Measurements from ENCODE around the gene FAM168B.

Gene FAM168B

GRCh38 chr2:131033786-131034121 is 59.5 kb downstream of the FAM168B start:
- no peak for ATAC-seq
- TF ChIP-seq CSDC2 (CRISPR knock-in tag; IDR thresholded peaks at IDR 0.05) (no peak), POU6F1 (CRISPR knock-in tag; IDR thresholded peaks at IDR 0.05; ENCODE audit: borderline replicate concordance, low read depth) (no peak), ZC3H10 (CRISPR knock-in tag; IDR thresholded peaks at IDR 0.05) (no peak), TCF4 (CRISPR knock-in tag; IDR thresholded peaks at IDR 0.05; ENCODE audit: borderline replicate concordance) (no peak), GLIS3 (CRISPR knock-in tag; IDR thresholded peaks at IDR 0.05) (no peak), ZFP30 (CRISPR knock-in tag; IDR thresholded peaks at IDR 0.05) (no peak), ESRRG (CRISPR knock-in tag; IDR thresholded peaks at IDR 0.05) (no peak), CREB5 (CRISPR knock-in tag; IDR thresholded peaks at IDR 0.05; ENCODE audit: low read depth) (no peak)

- TF ChIP-seq RARB (CRISPR knock-in tag; IDR thresholded peaks at IDR 0.05) (no peak), OSR1 (CRISPR knock-in tag; IDR thresholded peaks at IDR 0.05) (no peak), SNAI2 (CRISPR knock-in tag; IDR thresholded peaks at IDR 0.05) (no peak), ZNF8 (CRISPR knock-in tag; IDR thresholded peaks at IDR 0.05) (no peak), ZFP3 (CRISPR knock-in tag; IDR thresholded peaks at IDR 0.05) (no peak), ZNF565 (CRISPR knock-in tag; conservative IDR thresholded peaks at IDR 0.05; ENCODE audit: low read depth) (no peak), ARNTL (CRISPR knock-in tag; IDR thresholded peaks at IDR 0.05; ENCODE audit: borderline replicate concordance, low read depth) (no peak), TOX (CRISPR knock-in tag; IDR thresholded peaks at IDR 0.05; ENCODE audit: borderline replicate concordance) (no peak), ZNF70 (CRISPR knock-in tag; IDR thresholded peaks at IDR 0.05) (no peak), GLIS3 (CRISPR knock-in tag; IDR thresholded peaks at IDR 0.05) (no peak), CSDC2 (CRISPR knock-in tag; IDR thresholded peaks at IDR 0.05) (no peak), PPARA (CRISPR knock-in tag; IDR thresholded peaks at IDR 0.05; ENCODE audit: borderline replicate concordance) (no peak), CSRNP3 (CRISPR knock-in tag; IDR thresholded peaks at IDR 0.05) (no peak), PATZ1 (CRISPR knock-in tag; IDR thresholded peaks at IDR 0.05; ENCODE audit: borderline replicate concordance) (no peak)
- no peak for ATAC-seq
Observed at GRCh38 chr2:131032393-131032836, 60.8 kb downstream of the FAM168B start.

GRCh38 chr2:131031875-131032274 is 61.4 kb downstream of the FAM168B start:
- ATAC-seq = no peak
- TF ChIP-seq ESRRG (CRISPR knock-in tag; IDR thresholded peaks at IDR 0.05) (no peak), ZNF565 (CRISPR knock-in tag; conservative IDR thresholded peaks at IDR 0.05; ENCODE audit: low read depth) (no peak), OSR1 (CRISPR knock-in tag; IDR thresholded peaks at IDR 0.05) (no peak), ISL1 (CRISPR knock-in tag; IDR thresholded peaks at IDR 0.05) (no peak), CSRNP3 (CRISPR knock-in tag; IDR thresholded peaks at IDR 0.05) (no peak), TSHZ2 (CRISPR knock-in tag; IDR thresholded peaks at IDR 0.05) (no peak), ZNF70 (CRISPR knock-in tag; IDR thresholded peaks at IDR 0.05) (no peak), ARNTL (CRISPR knock-in tag; IDR thresholded peaks at IDR 0.05; ENCODE audit: borderline replicate concordance, low read depth) (no peak), SNAI2 (CRISPR knock-in tag; IDR thresholded peaks at IDR 0.05) (no peak), GLIS3 (CRISPR knock-in tag; IDR thresholded peaks at IDR 0.05) (no peak), ZFP30 (CRISPR knock-in tag; IDR thresholded peaks at IDR 0.05) (no peak), BACH2 (CRISPR knock-in tag; IDR thresholded peaks at IDR 0.05; ENCODE audit: borderline replicate concordance) (no peak), POU6F1 (CRISPR knock-in tag; IDR thresholded peaks at IDR 0.05; ENCODE audit: borderline replicate concordance, low read depth) (no peak), CREB5 (CRISPR knock-in tag; IDR thresholded peaks at IDR 0.05; ENCODE audit: low read depth) (no peak)
